GM12878 (cell line): ENCODE measurements around the gene PGA4. TPM values are rescaled to one million over a fixed set of nuclear protein-coding genes. Genes with fewer than 3 reads are reported as not detected.

Experiments used
- ATAC-seq: fragments of 200-7000 bp; cut with Tn5 transposase; 3 replicates; pipeline ENCODE4 v1.9.1; 2020; ENCODE audit warnings: mild to moderate bottlenecking, moderate library complexity
- BruUV-seq: library from RNA; stranded (reverse); fragments of 400-500 nt; replicated peaks from 2 replicates; lab custom pipeline; 2021; lab: Mats Ljungman, UMichigan
- CTCF ChIA-PET: fragments of 300-600 bp; sonication (Branson Sonifier 250); formaldehyde crosslinking; extraction: SDS; loops from one replicate; lab custom pipeline; 2021; ENCODE audit warnings: inconsistent platforms; lab: Yijun Ruan, JAX
- POLR2A ChIA-PET: fragments of 350-600 bp; formaldehyde crosslinking; extraction: SDS; loops from one replicate; lab custom pipeline; 2021; ENCODE audit warnings: inconsistent platforms; lab: Charles Lee
- RAD21 ChIA-PET: fragments of 300-600 bp; sonication (Branson Sonifier 250); formaldehyde crosslinking; loops from one replicate; lab custom pipeline; 2023; ENCODE audit warnings: antibody characterized with exemption; ENCODE audit not compliant: unreplicated experiment; lab: Charles Lee
- SMC1A ChIA-PET: fragments of 300-600 bp; sonication (Branson Sonifier 250); formaldehyde crosslinking; loops from one replicate; lab custom pipeline; 2023; ENCODE audit not compliant: unreplicated experiment, uncharacterized antibody; lab: Charles Lee
- DNase-seq: peaks from one replicate; pipeline ENCODE4 v3.0.0-alpha.2; 2011; ENCODE audit warnings: low read depth, low spot score
- FAIRE-seq: peaks from 3 replicates; lab custom pipeline; 2011; peaks lifted over from hg19 to GRCh38; lab: Jason Lieb, UNC
- H2AFZ ChIP-seq: 2 replicates; pipeline ENCODE4 v1.6.0; 2011; ENCODE audit warnings: low read depth, low read length, control low read depth; ENCODE audit not compliant: control insufficient read depth
- H3K27ac ChIP-seq: 2 replicates; pipeline ENCODE4 v1.5.1; 2011; ENCODE audit warnings: control low read depth; ENCODE audit not compliant: control insufficient read depth, insufficient read depth
- H3K27me3 ChIP-seq, 2 experiments: replicated peaks in 1 of 2; 2 replicates each; pipeline versions ENCODE4 v1.6.0 to v1.6.1; 2011; ENCODE audit warnings: low read length in 1 of 2; ENCODE audit not compliant: control insufficient read depth in 2 of 2, insufficient read depth in 2 of 2
- H3K36me3 ChIP-seq, 2 experiments: 2 replicates each; pipeline ENCODE4 v1.5.1; 2011; ENCODE audit warnings: low read length in 1 of 2; ENCODE audit not compliant: control insufficient read depth in 2 of 2, insufficient read depth in 2 of 2
- H3K4me1 ChIP-seq: 2 replicates; pipeline ENCODE4 v1.6.1; 2011; ENCODE audit warnings: mild to moderate bottlenecking, low read length, moderate library complexity, mixed read lengths; ENCODE audit not compliant: control insufficient read depth, insufficient read depth
- H3K4me2 ChIP-seq: 2 replicates; pipeline ENCODE4 v1.6.0; 2011; ENCODE audit warnings: control low read depth; ENCODE audit not compliant: control insufficient read depth, insufficient read depth
- H3K4me3 ChIP-seq: fragments of 200-600 bp; sonication (generic); 2 replicates; pipeline ENCODE4 v1.5.1; 2016
- H3K79me2 ChIP-seq: 2 replicates; pipeline ENCODE4 v1.6.0; 2011; ENCODE audit warnings: low read length; ENCODE audit not compliant: control insufficient read depth, insufficient read depth
- H3K9ac ChIP-seq: 2 replicates; pipeline ENCODE4 v1.8.0; 2011; ENCODE audit warnings: low read length, control low read depth, mixed read lengths; ENCODE audit not compliant: control insufficient read depth, insufficient read depth
- H3K9me3 ChIP-seq: replicated peaks from 3 replicates; pipeline ENCODE4 v1.5.1; 2011; ENCODE audit warnings: mild to moderate bottlenecking, low read length; ENCODE audit not compliant: control insufficient read depth, insufficient read depth
- H4K20me1 ChIP-seq: 2 replicates; pipeline ENCODE4 v1.6.0; 2011; ENCODE audit not compliant: control insufficient read depth, insufficient read depth
- FOXM1 ChIP-seq: IDR thresholded peaks from 2 replicates; pipeline ENCODE4 v1.6.1; 2012; ENCODE audit warnings: low read depth, mild to moderate bottlenecking, inconsistent platforms, low read length, moderate library complexity
- HDGF ChIP-seq: fragments of 450-650 bp; IDR thresholded peaks from 2 replicates; pipeline ENCODE4 v1.6.1; 2016; ENCODE audit warnings: antibody characterized with exemption
- LARP7 ChIP-seq: fragments of 450-650 bp; IDR thresholded peaks from 2 replicates; pipeline ENCODE4 v1.6.1; 2017; ENCODE audit warnings: mild to moderate bottlenecking
- MXI1 ChIP-seq: fragments of 150-350 bp; IDR thresholded peaks from 2 replicates; pipeline ENCODE4 v1.6.1; 2011; ENCODE audit warnings: low read depth, mild to moderate bottlenecking, inconsistent platforms, low read length, improper control_type of control experiment
- MYB ChIP-seq: fragments of 150-350 bp; IDR thresholded peaks from 2 replicates; pipeline ENCODE4 v1.6.1; 2014; ENCODE audit warnings: mild to moderate bottlenecking, low read depth, low read length, borderline replicate concordance
- NFIC ChIP-seq: IDR thresholded peaks from 2 replicates; pipeline ENCODE4 v1.6.1; 2012; ENCODE audit warnings: low read depth, mild to moderate bottlenecking, inconsistent platforms, low read length, moderate library complexity
- NR2F1 ChIP-seq: fragments of 450-650 bp; conservative IDR thresholded peaks from 2 replicates; pipeline ENCODE4 v1.6.1; 2017; ENCODE audit warnings: mild to moderate bottlenecking
- SP1 ChIP-seq: IDR thresholded peaks from one replicate; pipeline ENCODE4 v1.6.1; 2011; ENCODE audit warnings: low read depth, low read length
- SREBF2 ChIP-seq: IDR thresholded peaks from 2 replicates; pipeline ENCODE4 v1.6.1; 2012; ENCODE audit warnings: mild to moderate bottlenecking, low read length
- SRF ChIP-seq, 2 experiments: IDR thresholded peaks; 2 replicates each; pipeline ENCODE4 v1.6.1; 2011; ENCODE audit warnings: low read depth in 2 of 2, low read length in 2 of 2, mild to moderate bottlenecking in 1 of 2, moderate library complexity in 1 of 2
- STAT1 ChIP-seq: fragments of 450-650 bp; conservative IDR thresholded peaks from 2 replicates; pipeline ENCODE4 v1.6.1; 2014; ENCODE audit warnings: antibody characterized with exemption, mild to moderate bottlenecking
- TCF12 ChIP-seq: IDR thresholded peaks from 2 replicates; pipeline ENCODE4 v1.6.1; 2011; ENCODE audit warnings: low read depth, mild to moderate bottlenecking, low read length
- TCF3 ChIP-seq: IDR thresholded peaks from 2 replicates; pipeline ENCODE4 v1.6.1; 2012; ENCODE audit warnings: low read depth, mild to moderate bottlenecking, low read length, borderline replicate concordance; ENCODE audit not compliant: insufficient read depth
- YBX1 ChIP-seq: fragments of 450-650 bp; IDR thresholded peaks from 2 replicates; pipeline ENCODE4 v1.6.1; 2016; ENCODE audit warnings: antibody characterized with exemption
- ZBED1 ChIP-seq: IDR thresholded peaks from 2 replicates; pipeline ENCODE4 v1.6.1; 2016; ENCODE audit warnings: borderline replicate concordance
- ZNF217 ChIP-seq: fragments of 450-650 bp; IDR thresholded peaks from 2 replicates; pipeline ENCODE4 v1.6.1; 2017; ENCODE audit warnings: antibody characterized with exemption, mild to moderate bottlenecking
- ZNF622 ChIP-seq: fragments of 450-650 bp; IDR thresholded peaks from 2 replicates; pipeline ENCODE4 v1.6.1; 2017; ENCODE audit warnings: mild to moderate bottlenecking, inconsistent platforms
- WGBS: methylation state at CpG from one replicate; pipeline ENCODE4 v1.1.6; 2016; ENCODE audit warnings: low lambda C conversion rate; ENCODE audit not compliant: insufficient replicate concordance, insufficient coverage; ENCODE audit errors: missing lambda C conversion rate; 5-methylcytosine and 5-hydroxymethylcytosine counted together
- in situ Hi-C: fragments of 300-500 bp; cut with MboI; formaldehyde crosslinking; loops from 9 replicates; pipeline ENCODE4 v1.14.3; 2018; ENCODE audit warnings: mixed read lengths
- intact Hi-C: fragments of 100-400 bp; cut with micrococcal nuclease; formaldehyde crosslinking; loops from one replicate; pipeline ENCODE4 v1.14.2; 2022; ENCODE audit not compliant: unreplicated experiment
- polyA plus RNA-seq, 11 experiments: library from polyadenylated mRNA; depleted of rRNA in 4 of 11; unstranded in 6 of 11; stranded (reverse) in 5 of 11; fragments of >200 nt; fragmentation: Nextera tagmentation in 4 of 11; fragmentation: Illumina TruSeq in 1 of 11; extraction: Ambion mirVana in 4 of 11; extraction: Trizol in 1 of 11; gene quantifications; 1 replicate in 1 of 11; 2 replicates in 10 of 11; pipeline versions ENCODE4 v1.2.1 to v1.2.3, GENCODE V29; 2011 to 2016; ENCODE audit warnings: inconsistent platforms in 2 of 11, missing spikeins in 2 of 11, low read depth in 1 of 11
- total RNA-seq, 4 experiments: library from RNA; depleted of rRNA in 3 of 4; stranded (reverse); fragments of >200 nt in 3 of 4; fragmentation: Illumina TruSeq in 1 of 4; extraction: Trizol in 1 of 4; gene quantifications; 2 replicates each; pipeline versions ENCODE4 v1.2.1 to v1.2.3, GENCODE V29; 2013 to 2021
- TF ChIP-seq, protein P1 (sequence below): fragments of 450-650 bp; IDR thresholded peaks from 2 replicates; pipeline ENCODE4 v1.6.1; 2017; ENCODE audit warnings: mild to moderate bottlenecking, low read depth, inconsistent platforms; ENCODE audit not compliant: poor library complexity, severe bottlenecking
- TF ChIP-seq, protein P2 (sequence below): fragments of 450-650 bp; conservative IDR thresholded peaks from 2 replicates; pipeline ENCODE4 v1.6.1; 2017; ENCODE audit warnings: mild to moderate bottlenecking, moderate library complexity
- TF ChIP-seq, protein P3 (sequence below): IDR thresholded peaks from 2 replicates; pipeline ENCODE4 v1.6.1; 2012; ENCODE audit warnings: low read length, inconsistent platforms

Gene PGA4
- total and polyA plus RNA-seq, 10 of the 15 experiments (the other 5 are each of a cell fraction or from before 2014, with no cell fraction given) = not detected

DNA sequence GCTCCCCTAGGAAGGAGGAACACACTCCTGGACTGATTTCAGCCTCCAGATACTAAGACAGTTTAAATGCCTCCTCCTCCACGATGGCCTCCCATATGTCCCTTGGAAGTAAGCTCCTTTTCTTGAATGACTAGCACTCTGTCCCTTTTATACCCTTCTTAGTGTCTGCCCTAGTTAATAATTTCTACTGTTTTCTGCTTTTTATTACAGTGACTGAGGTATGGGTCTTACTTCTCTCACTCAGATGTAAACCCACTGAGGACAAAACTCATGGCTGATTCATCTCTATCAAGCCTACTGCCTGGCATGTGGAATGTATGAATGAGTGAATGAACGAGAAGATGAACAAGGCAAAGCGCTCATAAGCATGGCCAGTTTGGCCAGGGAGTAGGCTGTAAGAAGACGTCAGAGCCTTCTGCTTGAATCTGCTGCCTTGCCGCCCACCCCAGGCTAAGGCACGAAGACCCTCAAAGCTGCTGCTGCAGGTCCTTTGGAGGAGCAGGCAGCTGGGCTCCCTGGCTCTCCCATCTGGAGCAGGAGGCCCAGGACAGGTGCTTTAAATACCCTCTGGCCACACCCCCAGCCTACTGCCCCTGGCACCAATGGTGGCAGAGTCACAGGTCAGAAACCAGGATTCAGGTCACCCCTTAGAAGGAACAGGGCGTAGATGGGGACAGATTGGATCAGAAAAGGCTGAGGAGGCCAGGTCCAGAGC lies 27.0 kb upstream of the PGA4 start (continued):
- TF ChIP-seq, protein P1, sequence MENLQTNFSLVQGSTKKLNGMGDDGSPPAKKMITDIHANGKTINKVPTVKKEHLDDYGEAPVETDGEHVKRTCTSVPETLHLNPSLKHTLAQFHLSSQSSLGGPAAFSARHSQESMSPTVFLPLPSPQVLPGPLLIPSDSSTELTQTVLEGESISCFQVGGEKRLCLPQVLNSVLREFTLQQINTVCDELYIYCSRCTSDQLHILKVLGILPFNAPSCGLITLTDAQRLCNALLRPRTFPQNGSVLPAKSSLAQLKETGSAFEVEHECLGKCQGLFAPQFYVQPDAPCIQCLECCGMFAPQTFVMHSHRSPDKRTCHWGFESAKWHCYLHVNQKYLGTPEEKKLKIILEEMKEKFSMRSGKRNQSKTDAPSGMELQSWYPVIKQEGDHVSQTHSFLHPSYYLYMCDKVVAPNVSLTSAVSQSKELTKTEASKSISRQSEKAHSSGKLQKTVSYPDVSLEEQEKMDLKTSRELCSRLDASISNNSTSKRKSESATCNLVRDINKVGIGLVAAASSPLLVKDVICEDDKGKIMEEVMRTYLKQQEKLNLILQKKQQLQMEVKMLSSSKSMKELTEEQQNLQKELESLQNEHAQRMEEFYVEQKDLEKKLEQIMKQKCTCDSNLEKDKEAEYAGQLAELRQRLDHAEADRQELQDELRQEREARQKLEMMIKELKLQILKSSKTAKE = no peak
- no peak for TF ChIP-seq SRF (IDR thresholded peaks at IDR 0.05; ENCODE audit: low read depth in 2 of 2, low read length in 2 of 2)
- TF ChIP-seq FOXM1 = no peak
- no peak for TF ChIP-seq SREBF2
- TF ChIP-seq MXI1 = no peak

DNA sequence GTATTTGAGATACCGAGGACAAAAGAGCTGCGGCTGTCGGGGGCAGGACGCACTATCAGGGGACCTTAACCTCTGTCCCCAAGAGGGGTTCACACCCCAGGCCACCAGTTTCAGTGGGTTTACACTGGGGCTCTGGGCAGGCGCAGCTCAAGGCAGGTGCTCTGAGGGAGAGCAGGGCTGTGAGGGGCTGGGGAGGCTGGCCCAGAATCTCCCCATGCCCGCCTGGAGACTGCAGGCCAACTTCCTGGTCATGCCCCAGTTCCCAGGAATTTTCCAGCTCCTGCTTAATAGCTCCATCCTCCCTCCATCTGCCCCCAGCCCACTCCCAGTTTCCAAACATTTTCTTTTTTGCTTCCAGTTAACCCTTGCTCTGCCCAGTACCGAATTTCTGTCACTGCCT lies 26.4 kb upstream of the PGA4 start:
- no peak overlapping the region for H2AFZ ChIP-seq
- H3K79me2 ChIP-seq = no peaks in the 10 kb centered on the region
- H3K4me2 ChIP-seq = no peak overlapping the region
- no peak for TF ChIP-seq LARP7
- TF ChIP-seq ZBED1 = no peak
- TF ChIP-seq TCF12 = no peak
- TF ChIP-seq ZNF217 = no peak
- TF ChIP-seq YBX1 = no peak
- no peak for TF ChIP-seq ZNF622
- TF ChIP-seq SREBF2 = no peak
- no peak for TF ChIP-seq NR2F1
- no peak for TF ChIP-seq STAT1
- no peak for TF ChIP-seq TCF3
- no peak for TF ChIP-seq MYB
- TF ChIP-seq, protein P2, sequence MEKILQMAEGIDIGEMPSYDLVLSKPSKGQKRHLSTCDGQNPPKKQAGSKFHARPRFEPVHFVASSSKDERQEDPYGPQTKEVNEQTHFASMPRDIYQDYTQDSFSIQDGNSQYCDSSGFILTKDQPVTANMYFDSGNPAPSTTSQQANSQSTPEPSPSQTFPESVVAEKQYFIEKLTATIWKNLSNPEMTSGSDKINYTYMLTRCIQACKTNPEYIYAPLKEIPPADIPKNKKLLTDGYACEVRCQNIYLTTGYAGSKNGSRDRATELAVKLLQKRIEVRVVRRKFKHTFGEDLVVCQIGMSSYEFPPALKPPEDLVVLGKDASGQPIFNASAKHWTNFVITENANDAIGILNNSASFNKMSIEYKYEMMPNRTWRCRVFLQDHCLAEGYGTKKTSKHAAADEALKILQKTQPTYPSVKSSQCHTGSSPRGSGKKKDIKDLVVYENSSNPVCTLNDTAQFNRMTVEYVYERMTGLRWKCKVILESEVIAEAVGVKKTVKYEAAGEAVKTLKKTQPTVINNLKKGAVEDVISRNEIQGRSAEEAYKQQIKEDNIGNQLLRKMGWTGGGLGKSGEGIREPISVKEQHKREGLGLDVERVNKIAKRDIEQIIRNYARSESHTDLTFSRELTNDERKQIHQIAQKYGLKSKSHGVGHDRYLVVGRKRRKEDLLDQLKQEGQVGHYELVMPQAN = no peak
- TF ChIP-seq NFIC = no peak
- TF ChIP-seq SP1 = no peak
- TF ChIP-seq, protein P3, sequence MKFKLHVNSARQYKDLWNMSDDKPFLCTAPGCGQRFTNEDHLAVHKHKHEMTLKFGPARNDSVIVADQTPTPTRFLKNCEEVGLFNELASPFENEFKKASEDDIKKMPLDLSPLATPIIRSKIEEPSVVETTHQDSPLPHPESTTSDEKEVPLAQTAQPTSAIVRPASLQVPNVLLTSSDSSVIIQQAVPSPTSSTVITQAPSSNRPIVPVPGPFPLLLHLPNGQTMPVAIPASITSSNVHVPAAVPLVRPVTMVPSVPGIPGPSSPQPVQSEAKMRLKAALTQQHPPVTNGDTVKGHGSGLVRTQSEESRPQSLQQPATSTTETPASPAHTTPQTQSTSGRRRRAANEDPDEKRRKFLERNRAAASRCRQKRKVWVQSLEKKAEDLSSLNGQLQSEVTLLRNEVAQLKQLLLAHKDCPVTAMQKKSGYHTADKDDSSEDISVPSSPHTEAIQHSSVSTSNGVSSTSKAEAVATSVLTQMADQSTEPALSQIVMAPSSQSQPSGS = no peak
- TF ChIP-seq HDGF = no peak
- in situ Hi-C loops (no loop called here), intact Hi-C loops (no loop called here)
- DNase-seq = no peak
- WGBS = 51% methylated on average over 7 of the region's 7 CpGs
- no peak for FAIRE-seq
- POLR2A ChIA-PET = no interaction called here
- H3K36me3 ChIP-seq = no peaks in the 10 kb centered on the region
- ATAC-seq = no peak
- RAD21 ChIA-PET = no interaction called here
- no peak overlapping the region for H3K27ac ChIP-seq
- no peak overlapping the region for H3K4me3 ChIP-seq
- SMC1A ChIA-PET = interaction anchor here (0.8 to 2.1 kb wide), 2 partner anchors 56 to 250 kb away, joined by 3 to 4 read pairs; no protein-coding TSS in a partner anchor
- H3K27me3 ChIP-seq = no peaks in the 10 kb centered on the region
- no TSS peak for BruUV-seq
- no peak overlapping the region for H3K9ac ChIP-seq
- CTCF ChIA-PET = interaction anchor here (1.0 to 1.9 kb wide), 2 partner anchors 9 to 75 kb away, joined by 4 to 8 read pairs; no protein-coding TSS in a partner anchor
- H3K9me3 ChIP-seq = peaks cover 3% of the 10 kb centered on the region; the same call in 2 of the 3 replicates
- H4K20me1 ChIP-seq = no peaks in the 10 kb centered on the region
- H3K4me1 ChIP-seq = no peaks in the 10 kb centered on the region
